HUES48 (cell line): ENCODE results near the gene FBLN2.

Experiments
- H3K27ac ChIP-seq: one replicate; pipeline ENCODE4 v1.7.0; 2013; ENCODE audit warnings: low read depth, low read length, inconsistent platforms
- H3K27me3 ChIP-seq: 2 replicates; pipeline ENCODE4 v1.6.1; 2013; ENCODE audit warnings: mild to moderate bottlenecking, low read length; ENCODE audit not compliant: control insufficient read depth, insufficient read depth
- H3K36me3 ChIP-seq: 2 replicates; pipeline ENCODE4 v1.6.1; 2013; ENCODE audit warnings: low read length; ENCODE audit not compliant: control insufficient read depth, insufficient read depth
- H3K4me1 ChIP-seq: 2 replicates; pipeline ENCODE4 v1.6.1; 2013; ENCODE audit warnings: mild to moderate bottlenecking, low read length; ENCODE audit not compliant: control insufficient read depth, insufficient read depth
- H3K4me3 ChIP-seq: 2 replicates; pipeline ENCODE4 v1.5.1; 2013; ENCODE audit warnings: mild to moderate bottlenecking, low read depth, low read length
- H3K9ac ChIP-seq: 2 replicates; pipeline ENCODE4 v1.6.1; 2013; ENCODE audit warnings: mild to moderate bottlenecking, low read depth, low read length, moderate library complexity
- H3K9me3 ChIP-seq: 2 replicates; pipeline ENCODE4 v1.6.1; 2013; ENCODE audit warnings: low read length; ENCODE audit not compliant: control insufficient read depth, insufficient read depth

The FBLN2 gene

DNA sequence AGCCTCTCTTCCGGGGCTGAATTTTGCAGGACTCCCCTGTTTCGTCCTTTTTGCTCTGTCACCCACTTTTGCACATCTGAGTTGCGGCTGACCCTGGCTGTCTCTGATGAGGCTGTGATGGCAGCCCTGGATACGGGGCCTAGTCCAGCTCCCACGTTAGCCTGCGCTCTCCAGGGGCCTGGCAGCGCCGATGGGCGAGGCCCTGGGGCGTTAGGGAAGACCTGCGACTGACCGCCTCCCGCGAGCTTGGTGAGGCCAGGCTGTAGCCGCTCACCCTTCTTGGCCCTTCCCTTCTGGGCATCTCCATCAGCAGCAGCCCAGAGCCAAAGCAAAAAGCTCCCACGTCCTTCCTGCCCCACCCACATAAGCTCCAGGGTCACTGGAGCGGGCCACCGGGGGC is 85.2 kb downstream of the FBLN2 start:
- Histone ChIP-seq H3K27me3 (no peaks in the 10 kb centered on the region), H3K4me1 (no peaks in the 10 kb centered on the region), H3K27ac (no peak overlapping the region), H3K9ac (no peak overlapping the region), H3K4me3 (no peak overlapping the region), H3K36me3 (no peaks in the 10 kb centered on the region), H3K9me3 (no peaks in the 10 kb centered on the region)

DNA sequence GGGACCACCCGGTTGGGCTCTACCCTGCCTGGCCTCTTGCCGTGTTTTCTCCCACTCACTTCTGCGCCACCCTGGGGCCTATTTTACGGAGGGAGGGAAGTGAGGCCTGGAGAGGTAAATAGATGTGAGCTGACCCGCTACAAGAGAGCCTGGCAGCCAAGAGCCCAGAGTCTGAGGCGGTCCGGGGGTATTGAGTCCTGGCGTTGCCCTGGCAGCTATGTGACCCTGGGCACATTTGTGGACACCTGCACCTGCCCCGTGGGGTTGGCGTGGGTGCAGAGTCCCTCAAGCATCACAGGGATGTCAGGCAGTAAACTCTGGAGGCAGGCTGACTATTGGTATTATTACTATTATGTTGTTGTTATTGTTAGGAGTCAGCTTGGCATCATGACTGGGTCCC is 85.7 kb downstream of the FBLN2 start:
- Histone ChIP-seq H3K9me3 (no peaks in the 10 kb centered on the region), H3K4me1 (no peaks in the 10 kb centered on the region), H3K36me3 (no peaks in the 10 kb centered on the region), H3K27ac (no peak overlapping the region), H3K9ac (no peak overlapping the region), H3K27me3 (no peaks in the 10 kb centered on the region), H3K4me3 (no peak overlapping the region)

DNA sequence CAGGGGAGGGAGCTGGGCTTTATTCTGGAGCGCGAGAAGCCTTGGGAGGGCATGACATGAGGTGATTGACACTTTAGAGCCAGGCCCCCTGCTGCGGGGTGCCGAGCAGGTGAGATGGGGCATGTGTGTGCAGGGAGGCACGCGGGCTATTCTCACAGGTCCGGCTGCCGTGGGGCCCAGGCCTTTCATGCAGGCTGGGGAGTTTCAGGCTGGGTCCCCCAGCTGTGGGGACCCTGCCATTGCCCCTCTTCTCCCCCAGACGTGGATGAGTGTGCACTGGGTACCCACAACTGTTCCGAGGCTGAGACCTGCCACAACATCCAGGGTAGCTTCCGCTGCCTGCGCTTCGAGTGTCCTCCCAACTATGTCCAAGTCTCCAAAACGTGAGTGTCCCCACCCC is 87.3 kb downstream of the FBLN2 start:
- Histone ChIP-seq H3K4me1 (no peaks in the 10 kb centered on the region), H3K27me3 (no peaks in the 10 kb centered on the region), H3K27ac (no peak overlapping the region), H3K9me3 (no peaks in the 10 kb centered on the region), H3K36me3 (no peaks in the 10 kb centered on the region), H3K9ac (no peak overlapping the region), H3K4me3 (no peak overlapping the region)

DNA sequence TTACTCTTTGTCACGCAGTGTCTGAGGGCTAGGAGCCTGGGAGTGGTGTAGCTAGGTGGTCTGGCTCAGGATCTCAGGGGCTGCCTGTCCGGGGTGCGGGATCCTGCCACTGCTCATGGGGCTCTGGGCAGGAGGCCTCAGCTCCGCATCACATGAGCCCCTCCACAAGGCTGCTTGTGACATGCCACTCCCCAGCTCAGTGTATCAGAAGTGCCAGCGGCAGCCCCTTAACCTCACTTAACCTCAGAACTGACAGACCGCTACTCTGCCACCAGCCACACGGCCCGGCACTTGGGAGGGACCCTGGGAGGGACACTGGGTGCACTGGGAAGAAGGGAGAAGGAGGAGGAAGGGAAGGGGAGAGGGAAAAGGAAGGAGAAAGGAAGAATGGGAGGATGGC is 87.9 kb downstream of the FBLN2 start:
- no peaks in the 10 kb centered on the region for H3K36me3 ChIP-seq
- H3K27me3 ChIP-seq, result no peaks in the 10 kb centered on the region

DNA sequence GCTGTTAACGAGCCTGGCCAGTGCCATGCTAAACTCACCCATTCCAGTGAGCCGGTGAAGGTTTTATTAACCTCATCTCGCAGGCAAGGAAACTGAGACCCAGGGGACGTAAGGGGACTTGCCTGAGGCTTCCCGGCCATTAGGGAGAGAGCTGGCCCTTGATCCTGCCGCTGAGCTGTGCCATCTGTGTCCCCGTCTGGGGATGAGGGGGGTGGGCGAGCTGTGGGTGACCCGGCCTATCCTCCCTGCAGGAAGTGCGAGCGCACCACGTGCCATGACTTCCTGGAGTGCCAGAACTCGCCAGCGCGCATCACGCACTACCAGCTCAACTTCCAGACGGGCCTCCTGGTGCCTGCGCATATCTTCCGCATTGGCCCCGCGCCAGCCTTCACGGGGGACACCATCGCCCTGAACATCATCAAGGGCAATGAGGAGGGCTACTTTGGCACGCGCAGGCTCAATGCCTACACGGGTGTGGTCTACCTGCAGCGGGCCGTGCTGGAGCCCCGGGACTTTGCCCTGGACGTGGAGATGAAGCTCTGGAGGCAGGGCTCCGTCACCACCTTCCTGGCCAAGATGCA is 88.5 kb downstream of the FBLN2 start:
- H3K4me3 ChIP-seq, result no peak overlapping the region
- H3K27ac ChIP-seq, result no peak overlapping the region
- H3K27me3 ChIP-seq, result no peaks in the 10 kb centered on the region
- no peaks in the 10 kb centered on the region for H3K4me1 ChIP-seq
- H3K9ac ChIP-seq, result no peak overlapping the region
- no peaks in the 10 kb centered on the region for H3K36me3 ChIP-seq
- no peaks in the 10 kb centered on the region for H3K9me3 ChIP-seq

More for the DNA sequence above, 87.9 kb downstream of the FBLN2 start:
- Histone ChIP-seq H3K9me3 (no peaks in the 10 kb centered on the region), H3K9ac (no peak overlapping the region), H3K4me3 (no peak overlapping the region), H3K27ac (no peak overlapping the region), H3K4me1 (no peaks in the 10 kb centered on the region)

DNA sequence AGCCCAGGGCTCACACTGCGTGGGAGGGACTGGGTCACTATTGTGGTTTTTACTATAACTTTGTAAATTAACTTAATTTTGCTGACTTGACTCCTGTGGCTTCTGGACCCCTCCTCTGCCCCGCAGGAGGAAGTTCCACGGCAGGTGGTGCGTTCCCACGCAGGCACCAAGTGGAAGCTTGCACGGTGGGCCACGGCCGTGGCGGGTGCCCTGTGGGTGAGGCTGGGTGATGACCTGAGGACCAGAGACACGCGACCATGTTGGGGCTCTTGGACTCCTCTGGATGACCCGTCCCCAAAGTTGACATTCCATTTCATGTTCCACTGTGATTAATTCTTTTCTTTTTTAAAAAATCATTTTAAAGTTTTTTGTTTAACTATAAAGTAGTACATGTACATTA is 89.0 kb downstream of the FBLN2 start:
- no peaks in the 10 kb centered on the region for H3K36me3 ChIP-seq
- H3K9ac ChIP-seq, result no peak overlapping the region
- no peaks in the 10 kb centered on the region for H3K9me3 ChIP-seq
- H3K4me1 ChIP-seq, result no peaks in the 10 kb centered on the region
- no peak overlapping the region for H3K27ac ChIP-seq
- H3K27me3 ChIP-seq, result no peaks in the 10 kb centered on the region
- no peak overlapping the region for H3K4me3 ChIP-seq

DNA sequence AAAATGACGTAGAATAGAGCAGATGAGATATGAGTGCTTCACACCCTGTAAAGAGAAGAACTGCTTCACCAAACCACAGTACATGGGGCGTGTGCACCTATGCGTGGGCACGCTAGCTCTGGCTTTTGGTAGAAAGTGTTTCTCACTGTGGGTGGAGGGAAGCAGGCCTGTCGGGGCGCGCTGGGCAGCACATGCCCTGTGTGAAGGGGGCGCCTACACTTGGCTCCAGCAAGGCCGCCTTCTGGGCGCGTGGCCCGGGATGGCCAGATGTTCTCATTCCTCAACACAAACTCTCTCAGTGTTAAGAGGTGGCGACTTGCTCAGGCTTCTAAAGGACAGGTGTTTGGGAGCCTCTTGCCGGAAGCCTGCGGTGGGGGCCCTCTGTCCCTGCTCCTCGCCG is 90.0 kb downstream of the FBLN2 start:
- no peak overlapping the region for H3K4me3 ChIP-seq
- no peaks in the 10 kb centered on the region for H3K27me3 ChIP-seq
- no peak overlapping the region for H3K9ac ChIP-seq
- no peak overlapping the region for H3K27ac ChIP-seq
- H3K4me1 ChIP-seq, result no peaks in the 10 kb centered on the region
- no peaks in the 10 kb centered on the region for H3K9me3 ChIP-seq
- H3K36me3 ChIP-seq, result no peaks in the 10 kb centered on the region

DNA sequence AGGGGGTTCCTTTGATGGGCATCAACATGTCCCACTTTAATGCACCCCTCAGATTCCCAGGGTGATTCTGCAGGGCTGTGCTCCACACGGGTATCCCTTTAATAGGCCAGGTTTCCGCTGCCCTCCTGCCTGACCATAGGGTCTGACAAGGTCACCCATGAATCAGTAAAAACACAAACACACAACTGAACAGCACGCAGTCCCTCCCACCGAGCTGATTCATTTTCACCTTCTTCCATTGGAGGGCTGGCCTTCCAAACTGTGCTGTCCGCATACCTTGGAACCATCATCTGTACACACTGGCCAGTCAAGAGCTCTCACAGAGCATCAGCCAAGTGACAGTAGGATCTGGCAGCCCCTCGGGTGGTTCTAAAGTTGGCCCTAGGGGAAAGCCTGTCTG is 93.7 kb downstream of the FBLN2 start:
- no peak overlapping the region for H3K9ac ChIP-seq
- no peaks in the 10 kb centered on the region for H3K27me3 ChIP-seq
- no peaks in the 10 kb centered on the region for H3K9me3 ChIP-seq
- H3K4me1 ChIP-seq, result no peaks in the 10 kb centered on the region
- no peaks in the 10 kb centered on the region for H3K36me3 ChIP-seq
- H3K27ac ChIP-seq, result no peak overlapping the region
- no peak overlapping the region for H3K4me3 ChIP-seq

DNA sequence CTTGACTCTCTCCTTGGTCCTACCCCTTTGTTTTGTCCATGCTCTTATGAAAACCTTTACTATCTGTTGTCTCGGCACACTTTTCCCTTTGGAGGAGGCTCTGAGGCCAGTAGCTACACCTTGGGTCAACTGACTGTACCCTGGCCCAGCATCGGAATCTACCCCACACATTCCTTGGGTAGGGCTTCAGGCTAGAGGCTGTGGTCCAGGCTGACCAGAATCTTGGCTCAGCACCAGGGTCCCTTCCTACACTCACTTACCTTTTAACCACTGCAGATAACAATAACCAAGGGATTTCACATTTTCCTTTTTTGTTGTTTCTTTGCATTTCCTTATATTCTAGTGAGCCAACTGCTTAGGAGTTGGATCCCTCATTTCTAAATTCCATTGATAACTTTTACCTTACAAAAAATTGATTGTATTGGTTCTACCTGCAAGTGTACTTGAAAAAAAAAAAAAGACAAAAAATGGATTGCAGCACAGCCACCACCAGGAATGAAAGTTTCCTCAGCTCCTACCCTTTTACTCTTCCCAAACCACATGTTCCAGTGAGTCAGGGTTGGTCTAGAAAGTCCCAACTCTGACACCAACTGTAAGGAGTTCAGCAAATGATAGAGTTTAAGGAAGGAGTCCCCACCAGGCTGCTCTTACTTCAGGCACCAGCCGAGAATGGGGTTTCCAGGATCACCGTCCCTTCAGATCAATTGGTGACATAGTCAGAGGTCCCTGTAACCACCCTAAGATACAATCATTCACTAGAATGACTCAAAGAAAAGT is 95.6 kb downstream of the FBLN2 start:
- H3K27ac ChIP-seq, result no peak overlapping the region
- no peak overlapping the region for H3K4me3 ChIP-seq
- peaks cover 4% of the 10 kb centered on the region; the same call in 1 of the 2 replicates for H3K4me1 ChIP-seq
- H3K9me3 ChIP-seq, result no peaks in the 10 kb centered on the region
- no peaks in the 10 kb centered on the region for H3K27me3 ChIP-seq
- H3K9ac ChIP-seq, result no peak overlapping the region
- H3K36me3 ChIP-seq, result no peaks in the 10 kb centered on the region

DNA sequence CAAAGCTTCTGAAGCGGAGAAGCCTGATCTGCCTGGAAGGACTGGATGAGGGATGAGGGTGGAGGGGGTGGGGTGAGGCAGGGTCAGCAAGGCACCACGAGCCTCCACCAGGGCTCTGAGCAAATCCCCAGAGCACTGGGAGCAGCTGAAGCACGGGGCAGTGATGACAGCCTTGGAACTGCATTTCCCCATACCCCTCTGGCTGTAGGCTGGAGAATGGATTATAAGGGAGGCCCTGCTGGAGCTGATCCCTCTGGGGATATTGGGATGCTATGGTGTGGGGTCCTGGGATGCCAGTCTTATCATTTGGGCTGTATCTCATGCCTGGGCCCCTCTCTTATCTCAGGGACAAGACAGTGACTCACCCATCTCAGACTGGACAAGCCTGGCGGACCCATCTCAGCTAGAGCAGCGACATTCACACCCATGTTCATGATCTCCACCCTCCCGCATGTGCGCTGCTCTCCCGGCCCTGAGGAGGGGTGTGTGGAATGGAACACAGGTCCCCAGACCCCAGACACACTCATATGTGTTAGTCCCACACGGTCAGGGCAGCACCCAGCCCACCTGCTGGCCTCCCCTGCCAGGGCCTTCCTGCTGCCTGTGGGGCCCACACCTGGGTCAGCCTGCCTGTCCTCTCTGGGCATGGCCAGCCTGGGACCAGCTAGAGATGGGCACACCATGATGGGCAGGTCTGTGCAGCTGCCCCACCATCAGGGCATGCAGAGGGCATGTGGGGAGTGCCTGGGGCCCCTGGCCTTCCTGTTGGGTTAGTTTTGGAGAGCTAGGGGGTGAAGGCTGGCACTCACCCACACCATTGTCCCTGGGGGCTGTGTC is 97.1 kb downstream of the FBLN2 start:
- Histone ChIP-seq H3K27me3 (no peaks in the 10 kb centered on the region; the same call in 1 of the 2 replicates), H3K9ac (no peak overlapping the region), H3K36me3 (no peaks in the 10 kb centered on the region), H3K9me3 (no peaks in the 10 kb centered on the region), H3K4me1 (peaks cover 4% of the 10 kb centered on the region; the same call in 1 of the 2 replicates), H3K27ac (no peak overlapping the region), H3K4me3 (no peak overlapping the region)
